H1 (cell line): Measurements from ENCODE around the gene C2. TPM values are rescaled to one million over a fixed set of nuclear protein-coding genes. Genes with fewer than 3 reads are reported as not detected.
"Not testable (repeated sequence)": the region's sequence is repeated elsewhere in the genome, so short reads cannot be mapped to it uniquely, and the experiment has no call there.

Source experiments
- CTCF ChIA-PET: fragments of 300-600 bp; sonication (Branson Sonifier 250); formaldehyde crosslinking; loops from one replicate; lab custom pipeline; 2021; ENCODE audit not compliant: partially characterized antibody; lab: Charles Lee
- POLR2A ChIA-PET: fragments of 300-600 bp; sonication (Branson Sonifier 250); formaldehyde crosslinking; loops from one replicate; lab custom pipeline; 2021; ENCODE audit warnings: inconsistent platforms; ENCODE audit not compliant: partially characterized antibody; lab: Charles Lee
- DNase-seq, 2 experiments: peaks; one replicate each; pipeline versions ENCODE4 v3.0.0 to v3.0.0-alpha.2; 2010 to 2022; ENCODE audit warnings: low spot score in 2 of 2, low read depth in 1 of 2, mixed read lengths in 1 of 2
- FAIRE-seq: peaks from 2 replicates; lab custom pipeline; 2011; peaks lifted over from hg19 to GRCh38; lab: Jason Lieb, UNC
- H2AFZ ChIP-seq: 2 replicates; pipeline ENCODE4 v1.8.1; 2012; ENCODE audit warnings: low read length, inconsistent platforms
- H2AK5ac ChIP-seq: 2 replicates; pipeline ENCODE4 v1.6.1; 2013; ENCODE audit warnings: low read depth, low read length
- H2BK120ac ChIP-seq: replicated peaks from 2 replicates; pipeline ENCODE3; 2013; ENCODE audit warnings: low read depth, low read length, inconsistent platforms
- H2BK12ac ChIP-seq: 2 replicates; pipeline ENCODE4 v1.6.1; 2013; ENCODE audit warnings: low read depth, low read length
- H2BK15ac ChIP-seq: 2 replicates; pipeline ENCODE4 v1.6.1; 2013; ENCODE audit warnings: low read length
- H2BK20ac ChIP-seq: 2 replicates; pipeline ENCODE4 v1.6.1; 2013; ENCODE audit warnings: low read length
- H2BK5ac ChIP-seq: 2 replicates; pipeline ENCODE4 v1.6.1; 2013; ENCODE audit warnings: low read depth, low read length
- H3K14ac ChIP-seq: 2 replicates; pipeline ENCODE4 v1.6.1; 2013; ENCODE audit warnings: inconsistent platforms; ENCODE audit not compliant: insufficient read length
- H3K18ac ChIP-seq: 2 replicates; pipeline ENCODE4 v1.6.1; 2013; ENCODE audit warnings: low read length; ENCODE audit errors: extremely low read depth
- H3K23ac ChIP-seq: 2 replicates; pipeline ENCODE4 v1.6.1; 2013; ENCODE audit warnings: inconsistent platforms; ENCODE audit not compliant: insufficient read length
- H3K23me2 ChIP-seq: 2 replicates; pipeline ENCODE4 v1.6.1; 2013; ENCODE audit warnings: low read depth, low read length
- H3K27ac ChIP-seq: 2 replicates; pipeline ENCODE4 v1.6.1; 2011; ENCODE audit warnings: low read depth, low read length, inconsistent platforms
- H3K27me3 ChIP-seq, 4 experiments: replicated peaks in 1 of 4; 1 replicate in 1 of 4; 2 replicates in 3 of 4; pipeline versions ENCODE4 v1.6.1 to v1.8.1; 2011 to 2013; ENCODE audit warnings: low read length in 3 of 4, mild to moderate bottlenecking in 3 of 4, inconsistent platforms in 2 of 4, mixed read lengths in 2 of 4, moderate library complexity in 1 of 4; ENCODE audit not compliant: control insufficient read depth in 3 of 4, insufficient read depth in 3 of 4; ENCODE audit errors: extremely low read depth in 1 of 4
- H3K36me3 ChIP-seq, 4 experiments: 2 replicates each; pipeline versions ENCODE4 v1.6.1 to v1.8.1; 2011 to 2013; ENCODE audit warnings: mild to moderate bottlenecking in 4 of 4, low read length in 3 of 4, moderate library complexity in 2 of 4, control low read depth in 1 of 4, inconsistent platforms in 1 of 4; ENCODE audit not compliant: insufficient read depth in 4 of 4, control insufficient read depth in 2 of 4
- H3K4ac ChIP-seq: replicated peaks from 2 replicates; pipeline ENCODE3; 2013; ENCODE audit warnings: low read length, low read depth, mixed read lengths, inconsistent platforms; ENCODE audit not compliant: insufficient read length
- H3K4me1 ChIP-seq, 4 experiments: replicated peaks in 1 of 4; 1 replicate in 1 of 4; 2 replicates in 3 of 4; pipeline versions ENCODE4 v1.6.1 to v1.8.1; 2011 to 2013; ENCODE audit warnings: low read length in 3 of 4, inconsistent platforms in 2 of 4, mixed read lengths in 1 of 4; ENCODE audit not compliant: insufficient read depth in 4 of 4, control insufficient read depth in 3 of 4
- H3K4me2 ChIP-seq, 2 experiments: 2 replicates each; pipeline versions ENCODE4 v1.6.1 to v1.8.1; 2011 to 2013; ENCODE audit warnings: low read depth in 2 of 2, low read length in 2 of 2, control low read depth in 1 of 2, inconsistent platforms in 1 of 2, mild to moderate bottlenecking in 1 of 2; ENCODE audit not compliant: insufficient read depth in 1 of 2
- H3K4me3 ChIP-seq, 4 experiments: fragments of 200-600, 300-600 bp in 1 of 4; sonication (generic), shearing (Covaris generic), sonication (Bioruptor Twin) in 1 of 4; 2 replicates each; pipeline versions ENCODE4 v1.5.1 to v1.8.1; 2011 to 2016; ENCODE audit warnings: low read length in 4 of 4, low read depth in 3 of 4, control low read depth in 2 of 4, inconsistent platforms in 2 of 4, mild to moderate bottlenecking in 2 of 4, mixed read lengths in 1 of 4, moderate library complexity in 1 of 4; ENCODE audit not compliant: insufficient read depth in 2 of 4; ENCODE audit errors: extremely low read depth in 1 of 4
- H3K56ac ChIP-seq: replicated peaks from 2 replicates; pipeline ENCODE3; 2013; ENCODE audit warnings: low read depth, mild to moderate bottlenecking, mixed read lengths, low read length, inconsistent platforms; ENCODE audit not compliant: insufficient read length
- H3K79me1 ChIP-seq: 2 replicates; pipeline ENCODE4 v1.6.1; 2013; ENCODE audit warnings: low read depth, low read length, control low read depth
- H3K79me2 ChIP-seq, 2 experiments: 2 replicates each; pipeline versions ENCODE4 v1.6.1 to v1.8.1; 2012 to 2013; ENCODE audit warnings: low read length in 2 of 2, mild to moderate bottlenecking in 2 of 2, inconsistent platforms in 1 of 2; ENCODE audit not compliant: insufficient read depth in 2 of 2, control insufficient read depth in 1 of 2
- H3K9ac ChIP-seq, 4 experiments: replicated peaks in 1 of 4; 1 replicate in 1 of 4; 2 replicates in 3 of 4; pipeline versions ENCODE4 v1.6.1 to v1.8.1; 2011 to 2013; ENCODE audit warnings: low read depth in 3 of 4, low read length in 3 of 4, control low read depth in 2 of 4, mild to moderate bottlenecking in 2 of 4, moderate library complexity in 2 of 4, inconsistent platforms in 1 of 4; ENCODE audit errors: extremely low read depth in 1 of 4
- H3K9me3 ChIP-seq, 2 experiments: 2 replicates each; pipeline versions ENCODE4 v1.6.1 to v1.8.1; 2012 to 2013; ENCODE audit warnings: mild to moderate bottlenecking in 2 of 2, moderate library complexity in 2 of 2, control low read depth in 1 of 2, inconsistent platforms in 1 of 2, low read depth in 1 of 2, low read length in 1 of 2, mixed read lengths in 1 of 2; ENCODE audit not compliant: insufficient read depth in 2 of 2
- H4K20me1 ChIP-seq, 2 experiments: replicated peaks in 1 of 2; 2 replicates each; pipeline versions ENCODE3 to v1.8.1; 2011 to 2013; ENCODE audit warnings: inconsistent platforms in 2 of 2, low read length in 2 of 2, mild to moderate bottlenecking in 1 of 2; ENCODE audit not compliant: insufficient read depth in 2 of 2, control insufficient read depth in 1 of 2
- H4K5ac ChIP-seq: 2 replicates; pipeline ENCODE4 v1.6.1; 2013; ENCODE audit warnings: low read length, low read depth, mixed read lengths, inconsistent platforms; ENCODE audit not compliant: insufficient read length
- H4K8ac ChIP-seq: 2 replicates; pipeline ENCODE4 v1.8.0; 2013; ENCODE audit warnings: mild to moderate bottlenecking, moderate library complexity, low read length, inconsistent platforms; ENCODE audit not compliant: insufficient read depth; ENCODE audit errors: extremely low read depth
- H4K91ac ChIP-seq: replicated peaks from 2 replicates; pipeline ENCODE3; 2013; ENCODE audit warnings: low read length, mixed read lengths, inconsistent platforms; ENCODE audit not compliant: insufficient read length
- WGBS, 2 experiments: shearing (Covaris generic) in 1 of 2; methylation state at CpG; one replicate each; pipeline versions ENCODE4 v1.1.6 to v1.1.7; 2013 to 2015; ENCODE audit warnings: low lambda C conversion rate in 2 of 2, mixed read lengths in 2 of 2, inconsistent platforms in 1 of 2, low coverage in 1 of 2, missing lambda C conversion rate in 1 of 2; ENCODE audit not compliant: insufficient replicate concordance in 2 of 2, insufficient coverage in 1 of 2, insufficient read length in 1 of 2; ENCODE audit errors: extremely low coverage in 1 of 2, missing lambda C conversion rate in 1 of 2; 5-methylcytosine and 5-hydroxymethylcytosine counted together
- polyA plus RNA-seq, 7 experiments: library from polyadenylated mRNA; depleted of rRNA in 3 of 7; stranded (reverse) in 5 of 7; unstranded in 2 of 7; fragments of >200 nt in 5 of 7; fragments of 200-250 nt in 2 of 7; gene quantifications; 1 replicate in 5 of 7; 2 replicates in 1 of 7; 4 replicates in 1 of 7; pipeline versions ENCODE4 v1.2.1 to v1.2.3, GENCODE V29; 2011 to 2013; ENCODE audit warnings: missing spikeins in 2 of 7, mixed read lengths in 2 of 7
- total RNA-seq: library from RNA; stranded (reverse); fragmentation: NEBNext Ultra II Directional; extraction: Animal tissue kit (Norgen Biotek cat#: 25700); gene quantifications from 2 replicates; pipeline ENCODE4 v1.2.1, GENCODE V29; 2021

C2 gene
- total and polyA plus RNA-seq, 2 of the 8 experiments (the other 6 are each of a cell fraction or from before 2014, with no cell fraction given), result 0.26 to 0.38 TPM

GRCh38 chr6:31980195-31980876 lies 52.8 kb downstream of the C2 start:
- not testable (repeated sequence) for H3K18ac ChIP-seq, H2AFZ ChIP-seq, H3K23me2 ChIP-seq, H3K4ac ChIP-seq, H4K8ac ChIP-seq, H3K27me3 ChIP-seq, H2AK5ac ChIP-seq, H3K27ac ChIP-seq, H3K4me2 ChIP-seq, FAIRE-seq, H3K14ac ChIP-seq, H2BK15ac ChIP-seq, H2BK5ac ChIP-seq, H3K9ac ChIP-seq, H3K79me1 ChIP-seq, H2BK20ac ChIP-seq, H3K56ac ChIP-seq, H2BK120ac ChIP-seq, H3K4me3 ChIP-seq, H4K91ac ChIP-seq, H4K5ac ChIP-seq, H3K9me3 ChIP-seq, DNase-seq, H3K23ac ChIP-seq, H3K36me3 ChIP-seq, H3K79me2 ChIP-seq, H3K4me1 ChIP-seq, H2BK12ac ChIP-seq, H4K20me1 ChIP-seq
- ChIA-PET POLR2A (interaction anchor here (1.4 to 1.5 kb wide), 2 partner anchors 9 to 12 kb away, joined by 3 read pairs; partner anchors contain the start of gene DXO), CTCF (interaction anchor here (0.6 to 1.8 kb wide), 4 partner anchors 29 to 186 kb away, joined by 3 to 9 read pairs (median 4); no protein-coding TSS in a partner anchor)
- 92% methylated on average over 12 of the region's 13 CpGs; no CpG with 5 or more reads in 1 of the 2 experiments for WGBS, 2 experiments

DNA sequence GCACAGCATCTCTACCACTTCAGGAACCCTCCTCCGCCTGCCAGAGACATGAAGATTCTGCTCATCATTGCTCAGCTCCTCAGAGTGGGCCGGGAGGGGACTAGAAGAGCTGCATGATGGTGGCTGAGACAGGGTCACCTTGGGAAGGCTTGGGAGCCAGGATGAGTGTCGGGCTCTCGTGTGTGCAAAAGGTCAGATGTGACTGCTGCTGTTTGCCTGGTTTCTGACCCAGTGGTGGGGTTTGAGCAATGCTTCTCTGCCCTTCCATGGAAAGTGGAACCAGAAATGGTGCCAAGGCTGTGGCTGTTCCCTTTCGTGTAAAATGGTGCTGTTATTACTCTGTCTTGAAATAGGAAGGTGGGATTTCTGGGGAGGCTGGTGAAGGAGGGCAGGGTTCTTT lies 53.5 kb downstream of the C2 start:
- WGBS, 2 experiments, result no CpG with 5 or more reads among the region's 5 CpGs
- H4K5ac ChIP-seq, H2AFZ ChIP-seq, H4K8ac ChIP-seq, H3K79me1 ChIP-seq, H3K4me3 ChIP-seq, H2BK20ac ChIP-seq, FAIRE-seq, H3K56ac ChIP-seq, H2AK5ac ChIP-seq, H3K36me3 ChIP-seq, H3K27ac ChIP-seq, CTCF ChIA-PET, H3K4me1 ChIP-seq, H3K23me2 ChIP-seq, H2BK5ac ChIP-seq, H3K4me2 ChIP-seq, H2BK12ac ChIP-seq, H4K20me1 ChIP-seq, H3K27me3 ChIP-seq, H3K9ac ChIP-seq, H2BK15ac ChIP-seq, H3K18ac ChIP-seq, DNase-seq, POLR2A ChIA-PET, H3K4ac ChIP-seq, H3K79me2 ChIP-seq, H4K91ac ChIP-seq, H3K14ac ChIP-seq, H3K9me3 ChIP-seq, H3K23ac ChIP-seq, H2BK120ac ChIP-seq: not testable (repeated sequence)
